ENCODE measurements around the gene DERA. TPM values are rescaled to one million over a fixed set of nuclear protein-coding genes. Genes with fewer than 3 reads are reported as not detected.

DERA gene
- total RNA-seq, 2 donors from 2014 or later, result 33.0 to 33.7 TPM

- H3K9me3 ChIP-seq, result no peaks in the 10 kb centered on the region
- no peak overlapping the region for H3K27ac ChIP-seq
- no peaks in the 10 kb centered on the region for H3K4me1 ChIP-seq (replicated peaks)
- WGBS, result 60% methylated on average over 3 of the region's 3 CpGs
- intact Hi-C loops (cut with DNase I), result no loop called here
- H3K4me3 ChIP-seq, result no peak overlapping the region
- H3K27me3 ChIP-seq (replicated peaks; ENCODE audit: insufficient read depth), result no peaks in the 10 kb centered on the region
- TF ChIP-seq POLR2A (IDR thresholded peaks at IDR 0.05) (no peak), POLR2AphosphoS5 (IDR thresholded peaks at IDR 0.05) (no peak), CTCF (IDR thresholded peaks at IDR 0.05) (no peak)
- no peak for DNase-seq (ENCODE audit: low spot score)
- H3K36me3 ChIP-seq, result no peaks in the 10 kb centered on the region
Measured at GRCh38 chr12:15971211-15971610, 60.1 kb downstream of the DERA start.

- no peaks in the 10 kb centered on the region for H3K27me3 ChIP-seq (replicated peaks; ENCODE audit: insufficient read depth)
- H3K36me3 ChIP-seq, result no peaks in the 10 kb centered on the region
- H3K9me3 ChIP-seq, result no peaks in the 10 kb centered on the region
- H3K4me3 ChIP-seq, result no peak overlapping the region
- intact Hi-C loops (cut with DNase I), result no loop called here
- no peak for DNase-seq (ENCODE audit: low spot score)
- no peak overlapping the region for H3K27ac ChIP-seq
- TF ChIP-seq POLR2A (IDR thresholded peaks at IDR 0.05) (no peak), POLR2AphosphoS5 (IDR thresholded peaks at IDR 0.05) (no peak), CTCF (IDR thresholded peaks at IDR 0.05) (no peak)
- 74% methylated on average over 4 of the region's 4 CpGs for WGBS
- no peaks in the 10 kb centered on the region for H3K4me1 ChIP-seq (replicated peaks)
Measured at GRCh38 chr12:15972894-15973293, 61.8 kb downstream of the DERA start.

GRCh38 chr12:15977999-15978951 is 67.1 kb downstream of the DERA start:
- 61% methylated on average over 7 of the region's 7 CpGs for WGBS
- Histone ChIP-seq H3K27me3 (replicated peaks; ENCODE audit: insufficient read depth) (no peaks in the 10 kb centered on the region), H3K4me3 (no peak overlapping the region), H3K36me3 (no peaks in the 10 kb centered on the region), H3K4me1 (replicated peaks) (no peaks in the 10 kb centered on the region), H3K9me3 (no peaks in the 10 kb centered on the region), H3K27ac (no peak overlapping the region)
- intact Hi-C loops (cut with DNase I), result no loop called here
- no peak for DNase-seq (ENCODE audit: low spot score)
- TF ChIP-seq CTCF (IDR thresholded peaks at IDR 0.05), result no peak
- no peak for TF ChIP-seq POLR2AphosphoS5 (IDR thresholded peaks at IDR 0.05)
- no peak for TF ChIP-seq POLR2A (IDR thresholded peaks at IDR 0.05)

GRCh38 chr12:15979096-15980092 is 68.3 kb downstream of the DERA start:
- Histone ChIP-seq H3K4me1 (replicated peaks) (no peaks in the 10 kb centered on the region), H3K27ac (no peak overlapping the region), H3K9me3 (no peaks in the 10 kb centered on the region), H3K27me3 (replicated peaks; ENCODE audit: insufficient read depth) (no peaks in the 10 kb centered on the region), H3K36me3 (no peaks in the 10 kb centered on the region), H3K4me3 (no peak overlapping the region)
- TF ChIP-seq CTCF (IDR thresholded peaks at IDR 0.05), result no peak
- no peak for TF ChIP-seq POLR2A (IDR thresholded peaks at IDR 0.05)
- no peak for TF ChIP-seq POLR2AphosphoS5 (IDR thresholded peaks at IDR 0.05)
- 29% methylated on average over 2 of the region's 2 CpGs for WGBS
- no peak for DNase-seq (ENCODE audit: low spot score)
- intact Hi-C loops (cut with DNase I), result no loop called here
